Breast epithelium (tissue), 4 donors: ENCODE measurements around the gene TNS3. TPM values are rescaled to one million over a fixed set of nuclear protein-coding genes. Genes with fewer than 3 reads are reported as not detected.

Source experiments
- DNase-seq, 2 donors: peaks; one replicate each; pipeline ENCODE4 v3.0.0-alpha.2; 2019; ENCODE audit warnings: low spot score in 2 of 2
- H3K27ac ChIP-seq, 2 donors: fragments of 200-600 bp; sonication (generic) in 1 of 2; one replicate each; pipeline ENCODE4 v1.5.1; 2016 to 2019; ENCODE audit warnings: mild to moderate bottlenecking in 1 of 2
- H3K27me3 ChIP-seq, 2 donors: fragments of 200-600 bp; sonication (generic) in 1 of 2; one replicate each; pipeline versions ENCODE4 v1.5.1 to v1.6.0; 2017 to 2019; ENCODE audit warnings: control low read depth in 1 of 2, mild to moderate bottlenecking in 1 of 2
- H3K36me3 ChIP-seq: fragments of 200-600 bp; one replicate; pipeline ENCODE4 v1.5.1; 2019
- H3K4me1 ChIP-seq, 2 donors: fragments of 200-600 bp; sonication (generic); one replicate each; pipeline ENCODE4 v1.5.1; 2016 to 2019; ENCODE audit warnings: control low read depth in 1 of 2
- H3K4me3 ChIP-seq, 3 donors: fragments of 200-600 bp; sonication (generic); 1 replicate in 2 of 3; 2 replicates in 1 of 3; pipeline ENCODE4 v1.5.1; 2016 to 2019; ENCODE audit warnings: mild to moderate bottlenecking in 3 of 3, moderate library complexity in 2 of 3
- H3K9me3 ChIP-seq, 2 donors: fragments of 200-600 bp; sonication (generic) in 1 of 2; one replicate each; pipeline ENCODE4 v1.5.1; 2016 to 2019; ENCODE audit warnings: control low read depth in 1 of 2
- POLR2A ChIP-seq: fragments of 450-650 bp; IDR thresholded peaks from one replicate; pipeline ENCODE4 v1.6.1; 2016; ENCODE audit warnings: antibody characterized with exemption, mild to moderate bottlenecking, moderate library complexity
- POLR2AphosphoS5 ChIP-seq, 3 donors: sonication (generic); formaldehyde crosslinking; IDR thresholded peaks; one replicate each; pipeline ENCODE4 v1.6.1; 2017; ENCODE audit warnings: antibody characterized with exemption in 3 of 3
- intact Hi-C: fragments of 100-400 bp; cut with DNase I; formaldehyde crosslinking; loops from one replicate; pipeline ENCODE4 v1.15.1; 2023; ENCODE audit warnings: low total_unique reads
- total RNA-seq, 3 donors: library from RNA; depleted of rRNA; stranded (reverse); fragments of >200 nt; gene quantifications; one replicate each; pipeline ENCODE4 v1.1.0, GENCODE V29; 2016
- TF ChIP-seq, protein P1 (sequence below), 3 donors: fragments of 450-650 bp; IDR thresholded peaks; one replicate each; pipeline ENCODE4 v1.5.1; 2016 to 2017; ENCODE audit warnings: antibody characterized with exemption in 3 of 3, mild to moderate bottlenecking in 3 of 3, moderate library complexity in 3 of 3

Gene TNS3
- total RNA-seq, 3 donors from 2014 or later, result 41.0 to 78.1 (median 56.2) TPM

DNA sequence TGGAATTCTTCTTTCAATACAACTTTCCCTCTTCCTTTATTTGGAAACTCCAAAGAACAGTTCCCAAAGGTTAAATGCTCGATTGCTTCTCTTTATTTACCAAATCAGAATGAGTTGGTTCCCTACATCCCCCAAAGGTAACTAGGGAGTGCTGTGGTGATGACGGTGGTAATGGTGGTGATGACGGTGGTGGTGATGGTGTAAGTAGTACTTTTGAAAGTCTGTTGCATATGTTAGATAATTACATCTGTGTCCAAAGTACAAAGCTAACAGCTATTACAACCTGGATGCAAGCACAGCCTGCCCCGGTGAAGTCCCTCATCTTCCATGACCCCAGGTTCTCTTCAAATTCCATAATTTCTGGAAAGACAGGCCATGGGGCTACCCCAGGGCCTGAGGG lies 115.1 kb downstream of the TNS3 start:
- DNase-seq, result no peak
- H3K4me1 ChIP-seq, result no peaks in the 10 kb centered on the region
- intact Hi-C loops, result no loop called here
- no peaks in the 10 kb centered on the region for H3K9me3 ChIP-seq
- H3K27me3 ChIP-seq, result no peaks in the 10 kb centered on the region
- H3K36me3 ChIP-seq, result no peaks in the 10 kb centered on the region
- TF ChIP-seq, protein P1, sequence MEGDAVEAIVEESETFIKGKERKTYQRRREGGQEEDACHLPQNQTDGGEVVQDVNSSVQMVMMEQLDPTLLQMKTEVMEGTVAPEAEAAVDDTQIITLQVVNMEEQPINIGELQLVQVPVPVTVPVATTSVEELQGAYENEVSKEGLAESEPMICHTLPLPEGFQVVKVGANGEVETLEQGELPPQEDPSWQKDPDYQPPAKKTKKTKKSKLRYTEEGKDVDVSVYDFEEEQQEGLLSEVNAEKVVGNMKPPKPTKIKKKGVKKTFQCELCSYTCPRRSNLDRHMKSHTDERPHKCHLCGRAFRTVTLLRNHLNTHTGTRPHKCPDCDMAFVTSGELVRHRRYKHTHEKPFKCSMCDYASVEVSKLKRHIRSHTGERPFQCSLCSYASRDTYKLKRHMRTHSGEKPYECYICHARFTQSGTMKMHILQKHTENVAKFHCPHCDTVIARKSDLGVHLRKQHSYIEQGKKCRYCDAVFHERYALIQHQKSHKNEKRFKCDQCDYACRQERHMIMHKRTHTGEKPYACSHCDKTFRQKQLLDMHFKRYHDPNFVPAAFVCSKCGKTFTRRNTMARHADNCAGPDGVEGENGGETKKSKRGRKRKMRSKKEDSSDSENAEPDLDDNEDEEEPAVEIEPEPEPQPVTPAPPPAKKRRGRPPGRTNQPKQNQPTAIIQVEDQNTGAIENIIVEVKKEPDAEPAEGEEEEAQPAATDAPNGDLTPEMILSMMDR (IDR thresholded peaks at IDR 0.05), result no peak
- TF ChIP-seq POLR2A (no peak), POLR2AphosphoS5 (IDR thresholded peaks at IDR 0.05) (no peak)
- no peak overlapping the region for H3K4me3 ChIP-seq
- H3K27ac ChIP-seq, result no peak overlapping the region

- no peak overlapping the region for H3K27ac ChIP-seq
- H3K27me3 ChIP-seq, result no peaks in the 10 kb centered on the region
- intact Hi-C loops, result no loop called here
- no peaks in the 10 kb centered on the region for H3K9me3 ChIP-seq
- H3K4me1 ChIP-seq, result peaks cover 0 to 11% of the 10 kb centered on the region in 2 donors
- TF ChIP-seq POLR2A (no peak), POLR2AphosphoS5 (IDR thresholded peaks at IDR 0.05) (no peak)
- TF ChIP-seq, protein P1 (IDR thresholded peaks at IDR 0.05), result no peak
- DNase-seq, result no peak
- H3K4me3 ChIP-seq, result no peak overlapping the region
- H3K36me3 ChIP-seq, result no peaks in the 10 kb centered on the region
Observed at GRCh38 chr7:47465191-47465590, 116.7 kb downstream of the TNS3 start.

DNA sequence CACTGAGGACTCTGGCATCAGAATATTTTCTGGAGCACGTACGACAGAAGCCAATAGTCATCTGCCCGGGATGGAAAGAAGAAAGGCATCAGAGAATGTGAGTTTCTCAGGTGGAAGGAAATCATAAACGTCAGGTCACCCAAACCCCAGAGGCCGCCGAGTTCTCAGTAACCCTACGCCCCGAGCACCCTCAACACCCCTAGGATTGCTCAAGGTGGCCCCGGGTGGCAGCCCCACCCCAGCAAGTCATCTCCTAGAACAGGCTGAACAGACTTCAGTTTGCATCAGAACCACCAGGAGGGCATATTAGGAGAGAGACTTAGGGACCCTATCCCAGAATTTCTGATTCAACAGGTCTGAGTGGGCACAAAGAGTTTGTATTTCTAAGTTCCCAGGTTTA lies 117.6 kb downstream of the TNS3 start:
- Histone ChIP-seq H3K4me3 (no peak overlapping the region), H3K27ac (no peak overlapping the region), H3K4me1 (peaks cover 0 to 11% of the 10 kb centered on the region in 2 donors), H3K36me3 (no peaks in the 10 kb centered on the region), H3K27me3 (no peaks in the 10 kb centered on the region), H3K9me3 (no peaks in the 10 kb centered on the region)
- TF ChIP-seq POLR2AphosphoS5 (IDR thresholded peaks at IDR 0.05) (no peak), POLR2A (no peak)
- TF ChIP-seq, protein P1 (IDR thresholded peaks at IDR 0.05), result no peak
- DNase-seq, result no peak
- intact Hi-C loops, result no loop called here

DNA sequence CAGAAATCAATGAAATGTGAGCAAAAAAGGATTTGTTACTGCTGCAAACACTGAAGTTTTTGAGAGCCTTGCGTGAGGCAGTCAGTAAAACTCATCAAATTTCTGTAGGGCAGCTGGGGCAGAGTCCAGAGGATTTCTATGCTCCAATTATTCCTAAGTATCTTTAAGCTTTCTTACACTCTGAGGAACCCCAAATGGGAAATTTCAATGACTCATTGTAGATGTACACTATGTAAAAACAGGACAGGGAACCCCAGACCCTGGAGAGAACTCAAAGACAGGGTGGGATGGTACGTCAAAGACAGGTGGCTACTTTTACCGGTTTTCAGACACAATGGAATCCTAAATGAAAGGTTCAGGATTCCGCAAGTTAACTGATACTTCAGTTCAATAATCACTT lies 120.2 kb downstream of the TNS3 start:
- DNase-seq, result no peak
- Histone ChIP-seq H3K27ac (no peak overlapping the region), H3K9me3 (no peaks in the 10 kb centered on the region), H3K4me3 (no peak overlapping the region), H3K4me1 (peaks cover 0 to 11% of the 10 kb centered on the region in 2 donors), H3K36me3 (no peaks in the 10 kb centered on the region), H3K27me3 (no peaks in the 10 kb centered on the region)
- intact Hi-C loops, result no loop called here
- TF ChIP-seq, protein P1 (IDR thresholded peaks at IDR 0.05), result no peak
- TF ChIP-seq POLR2A (no peak), POLR2AphosphoS5 (IDR thresholded peaks at IDR 0.05) (no peak)

- Histone ChIP-seq H3K4me3 (no peak overlapping the region), H3K36me3 (no peaks in the 10 kb centered on the region), H3K27ac (no peak overlapping the region), H3K4me1 (peaks cover 0 to 11% of the 10 kb centered on the region in 2 donors), H3K9me3 (no peaks in the 10 kb centered on the region), H3K27me3 (no peaks in the 10 kb centered on the region)
- intact Hi-C loops, result no loop called here
- DNase-seq, result no peak
- TF ChIP-seq POLR2AphosphoS5 (IDR thresholded peaks at IDR 0.05), result no peak
- no peak for TF ChIP-seq POLR2A
- TF ChIP-seq, protein P1 (IDR thresholded peaks at IDR 0.05), result no peak
Observed at GRCh38 chr7:47461161-47461560, 120.8 kb downstream of the TNS3 start.
